ENCODE measurements around the gene PIGQ. TPM values are rescaled to one million over a fixed set of nuclear protein-coding genes. Genes with fewer than 3 reads are reported as not detected.

The PIGQ gene
- 10 to 100 TPM; 21.9 to 24.2 TPM for total RNA-seq

- ATAC-seq (peak; percentile 65 to 81), DNase-seq (ENCODE audit: low spot score in 2 of 2) (peak; percentile 70 to 71)
- no peaks in the 10 kb centered on the region for H3K9me3 Mint-ChIP-seq
- H3K27ac Mint-ChIP-seq: peak within 1 kb of the TSS; percentile 86 to 97
- no peaks in the 10 kb centered on the region for H3K36me3 Mint-ChIP-seq
These were observed at the start of gene PIGQ for GRCh38 chr16:569445-570254. Gene PIGQ (plus strand): TSS chr16:569968. CDS start chr16:574075, 4,107 bp downstream.

- Mint-ChIP-seq H3K9me3 (no peaks in the 10 kb centered on the region), H3K36me3 (peaks cover 0 to 7% of the 10 kb centered on the region in 2 donors), H3K27ac (peak overlapping the region in 1 of 2 donors; percentile 29)
- no peak for DNase-seq (ENCODE audit: low spot score in 2 of 2)
- no peak for ATAC-seq
These were observed 48.9 kb upstream of the PIGQ start for GRCh38 chr16:520847-521246.

DNA sequence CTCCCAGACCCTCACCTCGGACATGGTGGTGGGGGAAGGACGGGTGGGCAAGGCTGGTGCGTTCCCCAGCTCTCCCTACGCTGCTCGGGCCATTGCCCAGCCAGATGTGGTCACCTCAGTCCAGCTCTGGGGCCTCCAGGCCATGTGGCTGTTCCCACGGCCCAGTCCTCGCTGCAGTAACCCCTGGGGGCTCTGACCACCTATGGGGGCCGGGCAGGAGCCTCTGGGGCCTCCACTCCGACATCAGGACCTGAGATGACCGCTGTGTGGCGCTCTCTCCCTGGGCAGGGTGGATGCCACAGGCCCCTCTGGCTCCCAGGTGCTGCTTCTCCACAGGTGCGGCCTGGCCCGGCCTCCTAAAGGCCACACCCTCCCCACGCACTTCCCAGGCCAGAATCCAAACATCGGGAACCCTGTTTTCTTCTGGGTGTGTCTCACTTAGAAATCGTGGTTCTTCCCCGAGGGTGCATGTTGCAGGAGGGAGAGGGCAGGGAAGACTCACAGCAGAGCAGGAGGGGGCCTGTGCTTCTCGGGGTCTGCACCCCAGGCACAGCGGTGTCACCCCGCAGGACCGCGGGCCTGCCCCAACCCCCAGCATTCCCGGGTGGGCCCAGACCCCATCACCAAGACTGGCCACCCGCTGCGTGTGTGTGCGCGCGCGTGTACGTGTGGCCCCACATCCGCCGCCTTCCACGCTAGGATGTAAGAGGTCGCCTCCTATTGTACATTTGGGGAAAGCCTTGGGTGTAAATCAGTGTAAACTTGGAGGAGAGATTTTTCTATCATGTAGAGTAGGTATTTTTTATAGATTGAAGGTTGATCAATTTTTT, 48.2 kb upstream of the PIGQ start:
- DNase-seq (ENCODE audit: low spot score in 2 of 2) (no peak), ATAC-seq (no peak)
- no peaks in the 10 kb centered on the region for H3K9me3 Mint-ChIP-seq
- H3K27ac Mint-ChIP-seq: no peak overlapping the region
- peaks cover 0 to 8% of the 10 kb centered on the region in 2 donors for H3K36me3 Mint-ChIP-seq

GRCh38 chr16:522320-523096, 47.3 kb upstream of the PIGQ start:
- ATAC-seq: no peak
- Mint-ChIP-seq H3K36me3 (peaks cover 0 to 8% of the 10 kb centered on the region in 2 donors), H3K27ac (peak overlapping the region; percentile 84 to 87), H3K9me3 (no peaks in the 10 kb centered on the region)
- DNase-seq (ENCODE audit: low spot score in 2 of 2): no peak

GRCh38 chr16:523097-523741, 46.5 kb upstream of the PIGQ start:
- H3K27ac Mint-ChIP-seq: peak overlapping the region; percentile 84 to 87
- peaks cover 0 to 8% of the 10 kb centered on the region in 2 donors for H3K36me3 Mint-ChIP-seq
- H3K9me3 Mint-ChIP-seq: no peaks in the 10 kb centered on the region
- ATAC-seq (no peak), DNase-seq (ENCODE audit: low spot score in 2 of 2) (no peak)

DNA sequence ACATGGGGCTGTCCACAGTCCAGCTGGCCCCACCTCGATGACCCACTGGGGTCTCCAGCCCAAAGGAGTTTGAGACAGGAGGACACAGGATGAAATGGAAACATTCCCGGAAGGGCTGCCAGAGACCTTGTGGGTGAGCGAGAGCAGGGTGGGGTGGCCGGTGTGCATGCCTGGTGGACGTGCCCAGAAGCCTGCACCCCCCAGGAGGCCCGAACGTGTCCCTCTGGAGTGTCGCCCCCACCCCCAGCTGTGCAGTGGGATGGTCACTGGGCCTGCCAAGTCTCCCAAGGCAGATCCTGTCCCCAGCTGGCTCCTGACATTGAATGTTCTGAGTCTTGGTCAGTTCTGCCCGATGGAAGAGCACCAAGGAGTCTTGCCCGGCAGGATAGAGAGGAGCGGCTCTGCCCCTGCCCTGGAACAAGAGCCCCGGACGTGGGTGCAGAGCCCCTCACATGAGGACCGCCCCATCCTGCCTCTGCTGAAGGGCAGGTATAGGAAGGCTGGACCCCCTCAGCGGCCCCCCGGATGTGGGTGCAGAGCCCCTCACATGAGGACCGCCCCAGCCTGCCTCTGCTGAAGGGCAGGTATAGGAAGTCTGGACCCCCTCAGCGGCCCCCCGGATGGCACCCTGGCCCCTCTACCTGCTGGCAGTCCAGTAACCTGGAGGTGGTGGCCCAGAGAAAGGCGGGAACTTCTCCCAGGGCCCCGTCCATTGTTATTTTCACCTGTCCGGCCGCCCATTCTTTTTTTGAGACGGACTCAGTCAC, 45.3 kb upstream of the PIGQ start:
- DNase-seq (ENCODE audit: low spot score in 2 of 2): no peak
- Mint-ChIP-seq H3K27ac (peak overlapping the region; percentile 84 to 100), H3K9me3 (no peaks in the 10 kb centered on the region), H3K36me3 (peaks cover 4 to 12% of the 10 kb centered on the region in 2 donors)
- ATAC-seq: no peak

GRCh38 chr16:525123-525519, 44.6 kb upstream of the PIGQ start:
- Mint-ChIP-seq H3K9me3 (no peaks in the 10 kb centered on the region), H3K36me3 (peaks cover 8 to 12% of the 10 kb centered on the region in 2 donors), H3K27ac (peak overlapping the region; percentile 84 to 100)
- ATAC-seq (peak in 1 of 2 donors; percentile 4), DNase-seq (ENCODE audit: low spot score in 2 of 2) (no peak)

DNA sequence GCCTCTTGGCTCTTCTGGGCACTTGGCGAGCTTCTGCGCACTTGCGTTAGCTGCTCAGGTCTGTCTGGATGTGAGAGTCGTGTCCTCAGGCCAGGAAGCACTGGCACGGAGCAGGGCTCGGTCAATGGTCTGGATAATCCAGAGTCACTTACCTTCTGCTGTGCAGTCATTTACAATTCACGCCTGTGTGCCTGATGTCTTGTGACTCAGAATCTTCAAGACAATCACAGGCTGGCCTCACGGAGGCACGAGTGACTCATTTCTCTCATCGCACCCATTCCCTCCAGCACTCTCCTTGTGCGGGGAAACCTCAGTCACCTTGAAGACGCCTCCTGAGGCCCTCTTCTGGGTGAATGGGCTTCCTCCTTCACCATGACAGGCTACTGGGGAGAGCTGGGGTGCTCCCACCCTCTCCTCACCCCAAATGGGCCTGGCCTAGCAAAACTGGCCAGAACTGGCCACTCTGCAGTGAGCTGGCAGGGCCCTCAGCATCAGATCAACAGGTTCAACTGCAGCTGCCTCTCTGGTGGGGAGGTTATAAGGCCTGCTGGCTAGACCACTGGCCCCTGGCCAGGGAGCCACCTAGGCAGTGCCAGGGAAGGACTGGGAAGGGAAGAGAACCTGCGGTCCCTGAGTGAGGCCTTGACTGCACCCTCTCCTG, 44.1 kb upstream of the PIGQ start:
- DNase-seq (ENCODE audit: low spot score in 2 of 2) (peak; percentile 78 to 81), ATAC-seq (peak; percentile 69 to 76)
- Mint-ChIP-seq H3K36me3 (peaks cover 11 to 12% of the 10 kb centered on the region in 2 donors), H3K9me3 (no peaks in the 10 kb centered on the region), H3K27ac (peak overlapping the region; percentile 84 to 100)

DNA sequence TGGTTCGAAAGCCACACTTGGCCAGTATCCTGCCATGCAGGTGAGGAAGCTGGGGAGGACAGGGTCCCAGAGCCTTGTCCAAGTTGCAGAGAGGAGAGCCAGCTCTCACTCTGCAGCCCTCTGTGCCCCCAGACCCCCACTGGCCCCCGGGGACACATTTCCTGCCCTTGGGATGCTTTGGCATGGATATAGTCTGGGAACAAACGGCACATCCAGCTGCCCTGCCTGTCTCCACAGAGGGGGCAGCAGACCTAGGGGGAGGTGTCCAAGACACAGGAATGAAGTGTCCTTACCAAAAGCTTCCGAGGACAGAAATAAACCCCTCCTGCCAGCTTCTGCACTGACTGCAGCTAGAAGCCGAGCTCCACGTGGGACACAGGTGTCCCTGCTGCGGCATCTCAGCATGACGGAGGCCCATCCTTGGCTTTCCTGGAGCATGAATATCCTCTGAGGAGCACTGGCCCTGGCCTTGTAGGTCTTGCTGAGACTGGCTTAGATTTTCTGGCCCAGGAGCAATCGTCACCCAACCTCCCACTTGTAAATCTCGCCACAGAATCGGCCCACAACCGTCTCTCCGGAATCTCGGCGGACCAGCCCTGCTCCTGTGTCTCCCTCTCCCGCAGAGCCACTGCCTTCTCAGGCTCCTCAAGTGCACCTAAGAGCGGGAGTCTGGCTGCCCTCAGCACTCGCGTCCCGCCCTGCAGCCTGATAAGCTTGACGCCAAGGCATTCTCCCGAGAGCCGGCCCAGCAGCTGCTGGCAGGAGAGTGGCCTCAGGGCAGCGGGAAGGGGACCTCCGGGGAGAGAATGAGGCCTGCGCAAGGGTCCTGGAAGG, 43.4 kb upstream of the PIGQ start:
- Mint-ChIP-seq H3K36me3 (peaks cover 11 to 12% of the 10 kb centered on the region in 2 donors), H3K27ac (peak overlapping the region; percentile 84 to 100), H3K9me3 (no peaks in the 10 kb centered on the region)
- no peak for ATAC-seq
- peak in 1 of 2 donors; percentile 27 for DNase-seq (ENCODE audit: low spot score in 2 of 2)

- H3K27ac Mint-ChIP-seq: peak within 1 kb of the TSS; percentile 96 to 100
- no peaks in the 10 kb centered on the region for H3K9me3 Mint-ChIP-seq
- ATAC-seq: peak; percentile 76 to 79
These were observed 42.5 kb upstream of the PIGQ start, which contains the start of gene CAPN15 for GRCh38 chr16:527015-527903. Gene CAPN15 (plus strand): TSS chr16:527712. CDS start chr16:546839, 19,127 bp downstream.

DNA sequence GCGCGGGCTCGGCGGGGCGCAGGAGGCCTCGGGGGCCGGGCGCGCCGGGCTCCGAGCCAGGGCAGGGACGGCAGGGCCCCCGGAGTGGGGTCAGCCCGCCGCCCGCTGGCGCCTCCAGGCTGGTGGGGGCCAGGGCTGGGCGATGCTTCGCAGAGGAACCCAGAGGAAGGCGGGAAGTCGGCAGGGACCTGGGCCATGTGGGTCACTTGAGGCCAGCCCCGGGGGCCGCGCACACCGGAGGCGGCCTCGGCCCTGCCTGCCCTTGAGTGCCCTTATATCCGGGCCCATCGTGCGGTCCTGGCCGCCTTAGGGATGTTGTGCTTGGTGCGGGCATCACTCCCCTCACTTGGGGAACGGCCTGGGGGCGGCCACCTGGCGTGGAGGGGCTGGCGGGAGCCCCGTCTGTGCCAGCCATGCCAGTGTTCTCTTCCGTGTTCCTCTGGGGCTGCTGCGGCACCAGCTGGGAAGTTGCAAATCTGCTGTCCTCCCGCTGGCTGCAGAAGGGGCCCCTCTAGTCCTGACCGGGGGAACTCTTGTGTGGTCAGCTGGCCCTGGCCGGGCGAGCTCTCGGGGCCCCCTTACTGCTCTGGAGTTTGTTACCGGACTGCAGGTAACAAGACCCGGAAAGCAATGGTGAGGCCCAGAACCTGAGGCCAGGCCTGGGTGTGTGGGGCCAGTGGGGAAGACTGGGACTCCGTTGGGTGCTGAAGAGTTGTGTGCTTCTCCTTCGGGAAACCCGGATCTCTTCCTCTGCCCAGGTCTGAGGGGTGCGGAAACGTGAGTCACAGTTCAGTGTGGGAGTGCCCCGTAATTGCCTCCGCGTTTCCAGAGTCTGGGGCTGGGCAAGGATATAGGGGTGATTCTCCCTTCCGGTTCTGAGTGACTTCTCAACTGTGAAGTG, 41.4 kb upstream of the PIGQ start:
- peaks cover 11 to 12% of the 10 kb centered on the region in 2 donors for H3K36me3 Mint-ChIP-seq
- no peaks in the 10 kb centered on the region for H3K9me3 Mint-ChIP-seq
- ATAC-seq (peak in 1 of 2 donors; percentile 21), DNase-seq (ENCODE audit: low spot score in 2 of 2) (peak; percentile 43 to 75)
- peak overlapping the region; percentile 96 to 99 for H3K27ac Mint-ChIP-seq

More at GRCh38 chr16:527015-527903, 42.5 kb upstream of the PIGQ start, which contains the start of gene CAPN15:
- DNase-seq (ENCODE audit: low spot score in 2 of 2): peak; percentile 89 to 92
- peaks cover 11 to 12% of the 10 kb centered on the region in 2 donors for H3K36me3 Mint-ChIP-seq

DNA sequence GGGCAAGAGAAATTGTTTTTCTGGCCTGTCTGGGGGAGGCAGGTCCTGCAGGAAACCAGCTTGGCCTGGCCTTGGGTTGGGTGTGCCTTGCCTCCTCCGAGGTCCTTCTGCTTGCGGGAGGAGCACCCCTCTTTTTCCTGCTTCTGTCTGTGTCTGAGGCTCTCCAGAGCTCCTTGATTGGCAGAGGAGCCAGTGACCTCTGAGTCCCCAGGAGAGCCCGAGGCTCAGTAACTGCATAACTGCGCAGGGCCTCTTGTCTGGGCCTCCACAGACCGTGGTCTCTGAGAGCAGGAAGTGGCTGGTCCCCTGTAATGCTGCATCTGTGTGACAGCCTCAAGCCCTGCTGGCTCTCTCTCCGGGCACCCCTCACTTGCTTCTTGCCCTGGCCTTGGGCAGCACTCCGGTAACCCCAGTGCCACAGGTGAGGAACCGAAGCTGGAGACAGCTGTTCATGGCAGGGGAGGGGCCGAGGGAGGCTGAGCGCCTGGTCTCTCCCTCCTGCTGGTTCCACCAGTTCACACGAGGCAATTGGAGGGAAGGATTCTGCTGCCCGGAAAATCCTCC, 40.7 kb upstream of the PIGQ start:
- H3K27ac Mint-ChIP-seq: peak overlapping the region; percentile 96 to 99
- H3K36me3 Mint-ChIP-seq: peaks cover 11 to 12% of the 10 kb centered on the region in 2 donors
- no peaks in the 10 kb centered on the region for H3K9me3 Mint-ChIP-seq
- ATAC-seq (no peak), DNase-seq (ENCODE audit: low spot score in 2 of 2) (no peak)
